ENCODE measurements around the gene PARK7.

The PARK7 gene

DNA sequence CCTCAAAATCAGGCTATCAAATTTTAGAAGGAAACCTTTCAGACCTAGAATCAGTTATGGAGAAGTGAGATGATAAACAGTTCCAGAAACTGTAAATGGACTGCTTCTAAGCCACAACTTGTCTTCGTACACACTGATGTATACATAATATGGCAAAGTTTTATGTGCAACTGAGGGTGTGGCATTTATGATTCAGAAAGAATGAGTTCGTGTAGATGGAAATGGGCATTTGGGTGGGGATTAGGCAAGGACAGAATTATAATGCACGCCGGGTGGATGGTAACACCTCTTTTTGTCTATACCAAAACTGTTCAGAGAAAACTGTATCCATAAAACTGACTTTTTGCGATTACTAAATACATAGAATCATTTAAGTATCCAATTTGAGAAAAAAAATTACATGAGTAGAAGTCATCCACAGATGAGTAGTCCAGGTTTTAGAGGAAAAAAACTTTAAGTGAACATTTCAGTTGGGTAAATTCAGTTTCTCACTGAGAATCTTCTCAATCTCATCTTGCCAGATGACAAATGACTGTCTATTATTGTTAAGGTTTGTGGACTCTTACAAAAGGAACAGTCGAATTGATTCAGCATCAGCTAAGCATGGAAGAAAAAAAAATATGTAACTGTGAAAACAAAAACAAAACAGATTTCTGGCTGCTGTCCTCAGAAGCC, 42.1 kb downstream of the PARK7 start:
- DNase-seq (ENCODE audit: low spot score in 2 of 2) (no peak), ATAC-seq (ENCODE audit: low read depth) (no peak)
- Mint-ChIP-seq H3K27me3 (no peaks in the 10 kb centered on the region), H3K27ac (no peak overlapping the region), H3K9me3 (no peaks in the 10 kb centered on the region), H3K4me3 (no peak overlapping the region), H3K4me1 (no peaks in the 10 kb centered on the region), H3K36me3 (peaks cover 8% of the 10 kb centered on the region)

DNA sequence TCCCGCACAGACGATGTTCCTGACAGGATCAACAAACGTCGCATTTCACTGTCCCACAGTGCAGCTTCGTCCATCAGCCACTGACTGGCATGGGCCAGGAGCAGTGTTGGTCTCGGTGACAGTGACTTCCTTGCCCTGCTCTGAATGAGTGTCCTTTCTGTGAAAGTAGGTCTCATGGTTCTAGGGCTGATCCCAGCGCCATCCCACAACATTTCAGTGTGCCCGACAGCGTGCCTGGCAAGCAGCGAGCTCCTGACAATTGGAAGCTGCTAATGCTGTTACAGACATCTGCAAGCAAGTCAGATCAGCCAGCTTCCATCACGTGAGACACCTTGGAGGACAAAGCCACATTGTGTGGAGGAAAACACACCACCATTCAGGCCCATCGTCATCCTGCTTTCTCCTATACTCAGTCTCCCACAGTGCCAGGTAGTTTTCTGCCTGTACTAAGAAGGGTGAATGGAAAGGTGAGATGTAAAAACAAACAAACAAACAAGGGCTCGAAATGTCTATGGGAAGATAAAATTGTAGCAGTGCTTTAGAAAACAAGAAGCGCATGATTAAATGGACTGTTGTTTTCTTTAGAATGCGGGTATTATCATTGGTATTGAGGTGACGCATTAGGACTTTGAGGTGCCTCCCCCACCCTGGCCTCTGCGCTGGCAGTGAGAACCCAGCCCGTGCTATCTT, 42.7 kb downstream of the PARK7 start:
- Mint-ChIP-seq H3K4me1 (no peaks in the 10 kb centered on the region), H3K36me3 (peaks cover 8% of the 10 kb centered on the region), H3K27ac (no peak overlapping the region), H3K27me3 (no peaks in the 10 kb centered on the region), H3K4me3 (no peak overlapping the region), H3K9me3 (no peaks in the 10 kb centered on the region)
- ATAC-seq (ENCODE audit: low read depth) (no peak), DNase-seq (ENCODE audit: low spot score in 2 of 2) (no peak)

DNA sequence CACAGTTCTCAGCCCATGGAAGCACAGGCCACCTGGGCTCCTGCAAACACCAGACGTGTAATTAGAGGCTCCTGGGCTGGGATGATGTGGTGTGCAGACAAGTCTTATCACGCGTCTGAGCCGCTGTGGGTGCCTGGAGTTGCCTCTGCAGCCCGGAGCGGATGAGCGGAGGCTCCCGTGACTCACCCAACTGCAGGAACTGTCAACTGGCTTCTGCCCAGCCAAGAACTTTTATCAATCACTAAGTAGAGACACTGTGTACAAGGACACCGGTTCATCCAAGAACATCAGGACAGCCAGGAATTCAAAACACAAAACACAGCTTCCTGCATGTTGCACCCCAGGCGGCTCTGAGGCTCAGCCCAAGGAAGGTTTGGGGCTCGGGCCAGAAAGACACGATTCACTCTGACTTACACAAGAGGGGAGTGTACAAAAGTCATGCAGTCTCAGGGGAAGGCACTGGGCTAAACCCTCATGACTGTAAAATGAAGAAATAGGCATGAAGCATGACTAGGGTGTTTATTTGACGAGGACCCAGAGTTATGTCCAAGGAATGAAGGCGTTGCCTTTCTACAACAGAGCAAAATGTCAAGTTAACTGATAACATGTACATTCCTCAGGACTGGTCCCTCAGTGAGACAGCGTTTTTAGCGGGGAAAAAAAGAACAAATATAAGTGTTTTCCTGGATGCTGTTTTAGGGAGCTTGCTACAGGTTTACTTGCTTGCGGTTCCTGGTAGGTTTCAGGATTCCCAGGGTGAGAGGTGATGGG, 43.5 kb downstream of the PARK7 start:
- Mint-ChIP-seq H3K4me3 (no peak overlapping the region), H3K27me3 (no peaks in the 10 kb centered on the region), H3K27ac (no peak overlapping the region), H3K9me3 (no peaks in the 10 kb centered on the region), H3K4me1 (no peaks in the 10 kb centered on the region), H3K36me3 (peaks cover 8% of the 10 kb centered on the region)
- no peak for DNase-seq (ENCODE audit: low spot score in 2 of 2)
- no peak for ATAC-seq (ENCODE audit: low read depth)

DNA sequence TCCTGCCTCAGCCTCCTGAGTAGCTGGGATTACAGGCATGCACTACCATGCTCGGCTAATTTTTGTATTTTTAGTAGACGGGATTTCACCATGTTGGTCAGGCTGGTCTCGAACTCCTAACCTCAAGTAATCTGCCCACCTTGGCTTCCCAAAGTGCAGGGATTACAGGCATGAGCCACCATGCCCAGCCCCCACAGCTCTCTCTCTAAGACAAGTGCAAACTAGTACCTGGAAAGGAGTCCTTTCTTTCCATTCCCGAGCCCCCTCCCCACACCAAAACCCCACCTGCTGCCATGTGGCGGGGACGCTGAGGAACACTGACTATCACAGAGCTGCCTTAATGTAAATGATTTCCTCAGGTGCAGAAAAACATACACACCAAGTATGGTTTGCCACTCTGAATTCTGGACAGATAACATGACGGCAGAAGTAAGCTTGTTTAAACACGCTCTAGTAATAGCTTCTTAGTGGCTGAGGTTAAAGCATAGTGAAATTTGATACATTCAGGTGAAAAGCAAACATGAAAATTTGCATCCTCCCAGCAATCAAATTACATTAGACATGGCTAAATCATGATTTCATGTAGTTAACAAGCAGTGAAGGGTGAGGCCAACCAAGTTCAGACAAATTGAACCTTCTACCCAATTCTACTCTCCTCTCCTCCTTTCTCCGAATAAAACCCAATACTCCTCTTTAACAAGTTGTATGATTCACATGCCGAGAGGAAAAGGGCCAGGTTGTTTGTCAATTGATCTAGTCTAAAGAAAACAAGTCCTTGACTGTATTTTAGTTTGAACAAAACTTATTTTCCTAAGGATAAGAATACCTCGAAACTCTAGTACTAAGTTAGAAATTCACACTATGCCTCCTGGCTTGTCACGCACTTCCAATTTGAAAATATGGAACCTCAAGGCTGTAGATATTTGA, 44.8 kb downstream of the PARK7 start:
- no peak for ATAC-seq (ENCODE audit: low read depth)
- Mint-ChIP-seq H3K27ac (no peak overlapping the region), H3K9me3 (no peaks in the 10 kb centered on the region), H3K27me3 (no peaks in the 10 kb centered on the region), H3K36me3 (peaks cover 7% of the 10 kb centered on the region), H3K4me1 (no peaks in the 10 kb centered on the region), H3K4me3 (no peak overlapping the region)
- no peak for DNase-seq (ENCODE audit: low spot score in 2 of 2)

DNA sequence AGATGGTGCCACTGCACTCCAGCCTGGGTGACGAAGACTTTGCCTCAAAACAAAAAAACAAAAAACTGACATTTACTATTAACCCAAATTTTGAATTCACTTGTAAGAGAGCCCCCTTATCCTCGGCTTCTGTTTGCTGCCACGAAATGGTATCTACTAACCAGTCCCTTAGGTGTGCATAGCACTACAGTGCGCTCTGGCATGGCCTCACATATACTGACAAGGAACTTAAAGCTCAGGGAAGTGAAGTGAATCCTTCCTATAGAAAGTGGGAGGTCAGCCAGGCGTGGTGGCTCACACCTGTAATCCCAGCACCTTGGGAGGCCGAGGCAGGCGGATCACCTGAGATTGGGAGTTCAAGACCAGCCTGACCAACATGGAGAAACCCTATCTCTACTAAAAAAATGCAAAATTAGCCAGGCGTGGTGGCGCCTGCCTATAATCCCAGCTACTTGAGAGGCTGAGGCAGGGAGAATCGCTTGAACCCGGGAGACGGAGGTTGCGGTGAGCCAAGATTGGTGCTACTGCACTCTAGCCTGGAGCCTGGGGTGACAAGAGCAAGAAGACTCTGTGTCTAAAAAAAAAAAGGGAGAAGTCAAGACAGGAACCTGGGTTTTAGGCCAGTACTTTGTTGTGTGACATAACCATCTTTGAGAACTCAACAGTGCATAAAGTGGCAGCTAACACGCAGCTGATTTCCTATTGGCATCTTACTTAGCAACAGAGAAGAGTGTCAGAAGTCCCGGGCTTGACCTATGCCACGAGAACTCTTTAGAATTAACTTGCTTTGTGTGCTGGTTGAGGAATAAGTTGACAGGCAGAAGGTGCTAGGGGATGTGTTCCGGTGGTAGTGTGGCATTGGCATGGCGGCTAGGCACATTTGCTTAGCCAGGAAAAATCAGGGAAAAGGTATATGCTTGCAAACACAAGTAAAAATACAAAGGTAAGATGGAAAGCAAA, 47.8 kb downstream of the PARK7 start:
- no peak overlapping the region for H3K4me3 Mint-ChIP-seq
- peaks cover 6% of the 10 kb centered on the region for H3K36me3 Mint-ChIP-seq
- ATAC-seq (ENCODE audit: low read depth) (no peak), DNase-seq (ENCODE audit: low spot score in 2 of 2) (no peak)
- no peaks in the 10 kb centered on the region for H3K9me3 Mint-ChIP-seq
- H3K27me3 Mint-ChIP-seq, result no peaks in the 10 kb centered on the region
- no peaks in the 10 kb centered on the region for H3K4me1 Mint-ChIP-seq
- H3K27ac Mint-ChIP-seq, result no peak overlapping the region

DNA sequence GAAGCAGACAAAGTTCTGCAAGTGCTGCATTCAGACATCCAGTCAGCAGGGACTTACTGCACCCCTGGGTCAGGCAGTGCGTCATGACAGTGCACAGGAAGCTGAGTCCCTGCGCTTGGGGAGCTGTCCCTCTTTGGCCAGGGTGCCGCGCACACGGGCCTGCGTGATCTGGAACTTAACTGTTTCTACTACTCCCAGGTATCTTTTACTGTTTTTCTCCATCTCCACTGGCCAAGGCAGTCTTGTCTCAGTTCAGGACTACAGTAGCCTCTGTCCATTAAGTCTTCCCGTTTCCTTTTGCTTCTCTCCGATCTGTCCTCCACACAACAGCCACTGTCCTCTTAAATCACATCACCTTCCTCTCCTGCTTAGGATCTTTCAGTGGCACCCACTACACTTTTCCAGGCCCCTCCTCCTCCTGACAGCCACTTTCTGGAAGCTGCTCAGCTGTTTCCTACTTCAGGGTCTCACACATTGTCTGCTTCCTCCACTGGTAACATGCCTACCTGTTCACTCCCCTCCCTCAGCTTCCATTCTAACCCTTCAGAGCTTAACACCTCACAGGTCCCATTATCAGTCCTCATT, 48.7 kb downstream of the PARK7 start:
- H3K36me3 Mint-ChIP-seq, result peaks cover 4% of the 10 kb centered on the region
- peaks cover 4% of the 10 kb centered on the region for H3K4me1 Mint-ChIP-seq
- H3K27me3 Mint-ChIP-seq, result no peaks in the 10 kb centered on the region
- H3K27ac Mint-ChIP-seq, result no peak overlapping the region
- DNase-seq (ENCODE audit: low spot score in 2 of 2) (no peak), ATAC-seq (ENCODE audit: low read depth) (no peak)
- H3K9me3 Mint-ChIP-seq, result no peaks in the 10 kb centered on the region
- no peak overlapping the region for H3K4me3 Mint-ChIP-seq

DNA sequence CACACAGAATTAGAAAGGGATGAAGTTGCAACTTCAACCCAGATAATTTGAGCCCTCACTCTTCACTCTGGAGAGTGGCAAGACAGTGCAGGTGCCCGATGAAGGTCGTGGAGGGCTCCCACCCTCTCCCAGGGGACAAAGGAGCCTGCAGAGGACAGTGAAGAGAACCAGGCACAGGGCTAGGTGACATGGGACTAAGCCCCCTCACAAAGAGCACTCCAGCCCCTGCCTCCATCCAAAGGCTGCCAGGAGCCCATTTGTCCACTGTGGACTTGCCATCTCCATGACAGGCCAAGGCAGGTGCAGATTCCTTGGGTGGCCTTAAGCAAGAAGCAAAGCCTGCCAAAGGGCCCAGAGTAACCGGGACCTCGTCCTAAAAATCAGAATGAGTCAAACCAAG, 49.5 kb downstream of the PARK7 start:
- Mint-ChIP-seq H3K4me3 (no peak overlapping the region), H3K4me1 (peaks cover 6% of the 10 kb centered on the region), H3K36me3 (peaks cover 4% of the 10 kb centered on the region), H3K27ac (no peak overlapping the region), H3K9me3 (no peaks in the 10 kb centered on the region), H3K27me3 (no peaks in the 10 kb centered on the region)
- DNase-seq (ENCODE audit: low spot score in 2 of 2), result no peak
- ATAC-seq (ENCODE audit: low read depth), result no peak

DNA sequence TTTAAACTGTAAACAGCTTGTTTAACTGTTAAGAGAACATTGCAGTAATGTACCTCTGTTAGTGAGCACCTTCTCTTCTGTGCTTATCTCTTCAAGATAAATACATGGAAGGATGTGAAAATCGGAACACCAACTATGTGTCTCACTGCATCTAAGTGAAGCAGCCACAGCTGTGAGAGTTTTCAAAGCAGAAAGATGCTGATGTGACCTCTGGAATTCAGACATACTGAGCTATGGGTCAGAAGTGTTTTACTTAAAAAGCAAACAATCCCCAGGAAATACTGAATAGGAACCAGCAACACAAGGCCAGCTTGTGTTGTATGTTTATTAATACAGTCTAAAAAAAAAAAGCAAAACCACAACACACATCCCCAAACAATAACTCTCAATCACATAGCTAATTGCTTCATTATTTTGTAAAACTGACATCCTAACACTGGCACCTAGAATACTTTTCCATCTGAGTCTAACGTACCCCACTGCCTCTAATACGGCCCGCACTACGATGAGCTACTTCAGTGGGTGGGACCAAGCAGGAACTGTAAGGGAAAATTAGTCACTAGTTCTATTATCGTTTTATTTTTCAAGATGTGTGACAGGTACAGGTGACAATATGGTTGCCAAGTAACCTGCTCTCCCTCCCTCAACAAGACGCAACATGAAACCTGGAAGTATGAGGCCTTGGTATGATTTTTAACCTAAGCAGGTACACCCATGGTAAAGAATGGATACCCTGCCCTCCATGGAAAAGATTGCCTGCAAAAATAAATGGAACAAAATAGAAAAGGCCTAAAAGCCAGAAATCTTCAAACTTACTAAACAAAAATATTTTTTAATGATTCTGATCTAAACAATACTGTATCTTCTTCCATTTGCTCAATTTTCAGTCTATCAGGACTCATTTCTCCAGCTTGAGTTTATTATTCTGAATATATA, 50.7 kb downstream of the PARK7 start:
- DNase-seq (ENCODE audit: low spot score in 2 of 2) (no peak), ATAC-seq (ENCODE audit: low read depth) (no peak)
- no peaks in the 10 kb centered on the region for H3K9me3 Mint-ChIP-seq
- H3K4me3 Mint-ChIP-seq, result no peak overlapping the region
- no peaks in the 10 kb centered on the region for H3K27me3 Mint-ChIP-seq
- H3K27ac Mint-ChIP-seq, result no peak overlapping the region
- peaks cover 6% of the 10 kb centered on the region for H3K4me1 Mint-ChIP-seq
- peaks cover 1% of the 10 kb centered on the region for H3K36me3 Mint-ChIP-seq

DNA sequence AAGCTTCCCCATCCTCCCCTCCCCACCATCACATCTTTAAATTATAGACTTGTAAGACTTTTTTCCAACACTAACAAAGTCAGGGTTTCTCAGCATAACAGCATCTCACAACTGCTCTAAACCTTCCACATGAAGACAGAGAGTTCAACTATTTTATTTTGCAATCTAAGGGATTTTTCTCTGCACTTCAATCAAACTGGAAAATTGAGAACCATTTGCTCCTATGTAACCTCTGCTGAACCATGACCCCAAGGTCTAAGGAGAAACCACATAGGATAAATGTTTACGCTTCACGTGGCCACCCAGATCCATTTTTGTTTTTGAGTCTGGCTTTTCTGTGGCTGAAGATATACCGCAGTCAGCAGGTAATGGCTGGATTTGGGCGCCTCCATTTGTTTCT, 51.4 kb downstream of the PARK7 start:
- peaks cover 1% of the 10 kb centered on the region for H3K27me3 Mint-ChIP-seq
- DNase-seq (ENCODE audit: low spot score in 2 of 2), result no peak
- H3K36me3 Mint-ChIP-seq, result peaks cover 1% of the 10 kb centered on the region
- peaks cover 6% of the 10 kb centered on the region for H3K4me1 Mint-ChIP-seq
- no peak for ATAC-seq (ENCODE audit: low read depth)
- no peaks in the 10 kb centered on the region for H3K9me3 Mint-ChIP-seq
- no peak overlapping the region for H3K27ac Mint-ChIP-seq
- no peak overlapping the region for H3K4me3 Mint-ChIP-seq

DNA sequence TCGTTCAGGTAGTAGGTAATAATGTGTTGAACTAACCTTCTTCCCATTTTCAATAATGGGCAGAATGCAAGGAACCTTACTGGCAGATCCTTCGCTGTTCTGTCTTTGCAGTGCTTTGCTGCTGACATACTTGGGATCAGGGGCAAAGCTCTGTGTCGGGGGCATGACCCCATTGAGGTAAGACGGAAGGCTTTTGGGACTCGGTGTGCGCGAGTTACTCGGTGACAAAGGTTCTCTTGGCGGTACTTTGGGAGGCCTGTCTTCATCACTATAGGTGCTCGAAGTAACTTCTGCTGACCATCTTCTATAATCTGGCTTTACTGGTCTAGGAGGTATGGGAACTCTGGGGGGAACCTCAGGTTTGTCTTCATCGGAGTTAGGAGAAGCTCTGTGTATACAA, 51.9 kb downstream of the PARK7 start:
- H3K4me1 Mint-ChIP-seq, result peaks cover 6% of the 10 kb centered on the region
- peaks cover 2% of the 10 kb centered on the region for H3K27me3 Mint-ChIP-seq
- peaks cover 1% of the 10 kb centered on the region for H3K36me3 Mint-ChIP-seq
- H3K9me3 Mint-ChIP-seq, result no peaks in the 10 kb centered on the region
- ATAC-seq (ENCODE audit: low read depth), result no peak
- no peak overlapping the region for H3K4me3 Mint-ChIP-seq
- no peak for DNase-seq (ENCODE audit: low spot score in 2 of 2)
- H3K27ac Mint-ChIP-seq, result no peak overlapping the region

DNA sequence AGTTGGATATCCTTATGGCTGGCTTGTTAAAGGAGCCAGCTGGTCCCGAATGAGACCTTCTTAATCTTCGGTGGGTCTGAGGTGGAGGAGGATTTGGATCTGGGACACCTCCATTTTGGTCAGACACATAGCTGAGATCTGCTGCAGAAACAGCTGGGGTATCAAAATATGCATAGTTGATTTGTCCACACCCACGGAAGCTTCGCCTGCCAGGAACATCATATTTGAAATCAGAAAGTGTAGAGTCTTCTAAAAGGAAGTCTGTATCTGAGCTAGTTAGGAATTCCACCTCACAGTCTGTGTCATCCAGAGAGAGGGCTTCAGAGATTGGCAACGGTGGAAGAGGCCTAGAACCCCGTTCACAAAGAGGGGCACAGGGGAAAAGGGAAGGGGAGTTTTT, 52.3 kb downstream of the PARK7 start:
- H3K9me3 Mint-ChIP-seq, result no peaks in the 10 kb centered on the region
- no peak for ATAC-seq (ENCODE audit: low read depth)
- no peak overlapping the region for H3K4me3 Mint-ChIP-seq
- H3K27me3 Mint-ChIP-seq, result peaks cover 2% of the 10 kb centered on the region
- peaks cover 6% of the 10 kb centered on the region for H3K4me1 Mint-ChIP-seq
- DNase-seq (ENCODE audit: low spot score in 2 of 2), result no peak
- H3K27ac Mint-ChIP-seq, result no peak overlapping the region
- H3K36me3 Mint-ChIP-seq, result peaks cover 1% of the 10 kb centered on the region

Measured in memory B cell (primary cell).